ENCODE data around the gene LRRC74B.
"Not testable (repeated sequence)": the region's sequence is repeated elsewhere in the genome, so short reads cannot be mapped to it uniquely, and the experiment has no call there.

- not testable (repeated sequence) for TF ChIP-seq CTCF (IDR thresholded peaks at IDR 0.05); ZFX (IDR thresholded peaks at IDR 0.05; ENCODE audit: borderline replicate concordance)
Measured at GRCh38 chr22:21096878-21097277, 51.1 kb downstream of the LRRC74B start.

Data from 22Rv1 (cell line).